LNCAP (cell line): ENCODE data around the gene MAN1C1.

Source experiments
- TF ChIP-seq, protein P1 (sequence below): fragments of 450-650 bp; IDR thresholded peaks from 2 replicates; pipeline ENCODE4 v1.5.1; 2017; ENCODE audit warnings: mild to moderate bottlenecking

Gene MAN1C1

DNA sequence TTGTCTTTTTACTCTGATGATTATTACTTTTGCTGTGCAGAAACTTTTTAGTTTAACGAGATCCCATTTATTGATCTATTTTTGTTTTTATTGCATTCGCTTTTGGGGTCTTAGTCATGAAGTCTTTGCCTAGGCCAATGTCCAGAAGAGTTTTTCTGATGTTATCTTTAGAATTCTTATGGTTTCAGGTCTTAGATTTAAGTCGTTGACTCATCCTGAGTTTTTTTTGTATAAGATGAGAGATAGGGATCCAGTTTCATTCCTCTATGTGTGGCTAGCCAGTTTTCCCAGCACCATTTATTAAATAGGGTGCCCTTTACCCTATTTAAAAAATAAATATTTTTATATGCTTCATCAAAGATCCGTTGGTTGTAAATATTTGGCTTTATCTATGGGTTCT is 13.2 kb downstream of the MAN1C1 start:
- TF ChIP-seq, protein P1, sequence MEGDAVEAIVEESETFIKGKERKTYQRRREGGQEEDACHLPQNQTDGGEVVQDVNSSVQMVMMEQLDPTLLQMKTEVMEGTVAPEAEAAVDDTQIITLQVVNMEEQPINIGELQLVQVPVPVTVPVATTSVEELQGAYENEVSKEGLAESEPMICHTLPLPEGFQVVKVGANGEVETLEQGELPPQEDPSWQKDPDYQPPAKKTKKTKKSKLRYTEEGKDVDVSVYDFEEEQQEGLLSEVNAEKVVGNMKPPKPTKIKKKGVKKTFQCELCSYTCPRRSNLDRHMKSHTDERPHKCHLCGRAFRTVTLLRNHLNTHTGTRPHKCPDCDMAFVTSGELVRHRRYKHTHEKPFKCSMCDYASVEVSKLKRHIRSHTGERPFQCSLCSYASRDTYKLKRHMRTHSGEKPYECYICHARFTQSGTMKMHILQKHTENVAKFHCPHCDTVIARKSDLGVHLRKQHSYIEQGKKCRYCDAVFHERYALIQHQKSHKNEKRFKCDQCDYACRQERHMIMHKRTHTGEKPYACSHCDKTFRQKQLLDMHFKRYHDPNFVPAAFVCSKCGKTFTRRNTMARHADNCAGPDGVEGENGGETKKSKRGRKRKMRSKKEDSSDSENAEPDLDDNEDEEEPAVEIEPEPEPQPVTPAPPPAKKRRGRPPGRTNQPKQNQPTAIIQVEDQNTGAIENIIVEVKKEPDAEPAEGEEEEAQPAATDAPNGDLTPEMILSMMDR = no peak

DNA sequence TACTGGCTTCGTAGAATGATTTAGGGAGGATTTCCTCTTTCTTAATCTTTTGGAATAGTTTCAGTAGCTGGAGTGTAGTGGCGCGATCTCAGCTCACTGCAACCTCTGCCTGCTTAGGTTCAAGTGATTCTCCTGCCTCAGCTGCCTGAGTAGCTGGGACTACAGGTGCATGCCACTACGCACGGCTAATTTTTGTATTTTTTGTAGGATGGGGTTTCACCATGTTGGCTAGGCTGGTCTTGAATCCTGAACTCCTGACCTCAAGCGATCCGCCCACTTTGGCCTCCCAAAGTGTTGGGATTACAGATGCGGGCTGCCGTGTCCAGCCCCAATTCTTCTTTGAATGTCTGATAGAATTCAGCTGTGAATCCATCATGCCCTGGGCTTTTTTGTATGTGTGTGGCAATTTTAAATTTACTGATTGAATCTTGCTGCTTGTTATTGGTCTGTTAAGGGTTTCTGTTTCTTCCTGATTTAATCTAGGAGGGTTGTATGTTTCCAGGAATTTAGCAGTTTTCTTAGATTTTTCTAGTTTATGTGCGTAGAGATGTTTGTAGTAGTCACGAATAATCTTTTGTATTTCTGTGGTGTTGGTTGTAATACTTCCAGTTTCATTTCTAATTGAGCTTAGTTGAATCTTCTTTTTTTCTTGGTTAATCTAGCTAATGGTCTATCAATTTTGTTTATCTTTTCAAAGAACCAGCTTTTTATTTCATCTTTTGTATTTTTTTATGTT is 15.3 kb downstream of the MAN1C1 start:
- TF ChIP-seq, protein P1 = no peak

DNA sequence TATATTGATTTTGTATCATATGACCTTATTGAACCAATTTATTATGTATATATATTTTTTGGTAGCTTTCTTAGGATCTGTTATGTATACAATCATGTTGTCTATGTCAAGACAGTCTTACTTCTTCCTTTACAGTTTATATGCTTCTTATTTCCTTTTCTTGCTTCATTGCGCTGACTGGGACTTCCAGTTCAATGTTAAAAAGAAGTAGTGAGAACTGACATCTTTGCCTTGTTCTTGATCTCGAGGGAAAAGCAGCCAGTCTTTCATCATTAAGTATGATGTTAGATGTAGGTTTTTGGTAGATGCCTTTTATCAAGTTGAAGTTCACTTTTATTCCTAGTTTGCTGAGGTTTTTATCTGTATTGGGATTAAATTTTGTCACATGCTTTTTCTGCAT is 17.5 kb downstream of the MAN1C1 start:
- TF ChIP-seq, protein P1 = no peak

DNA sequence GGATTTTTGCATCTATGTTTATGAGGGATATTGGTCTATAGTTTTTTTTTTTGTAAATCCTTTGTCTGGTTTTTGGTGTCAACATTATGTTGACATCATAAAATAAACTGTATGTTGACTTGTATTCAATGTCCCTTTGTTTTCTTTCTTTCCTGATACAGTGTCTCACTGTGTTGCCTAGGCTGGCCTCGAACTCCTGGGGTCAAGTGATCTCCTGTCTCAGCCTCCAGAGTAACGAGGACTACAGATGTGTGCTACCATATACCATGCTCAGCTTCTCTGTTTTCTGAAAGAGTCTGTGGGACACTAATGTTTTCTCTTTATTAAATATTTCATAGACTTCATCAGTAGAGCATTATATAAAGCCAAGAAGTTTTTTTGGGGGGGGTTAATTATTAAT is 18.3 kb downstream of the MAN1C1 start:
- TF ChIP-seq, protein P1 = no peak

DNA sequence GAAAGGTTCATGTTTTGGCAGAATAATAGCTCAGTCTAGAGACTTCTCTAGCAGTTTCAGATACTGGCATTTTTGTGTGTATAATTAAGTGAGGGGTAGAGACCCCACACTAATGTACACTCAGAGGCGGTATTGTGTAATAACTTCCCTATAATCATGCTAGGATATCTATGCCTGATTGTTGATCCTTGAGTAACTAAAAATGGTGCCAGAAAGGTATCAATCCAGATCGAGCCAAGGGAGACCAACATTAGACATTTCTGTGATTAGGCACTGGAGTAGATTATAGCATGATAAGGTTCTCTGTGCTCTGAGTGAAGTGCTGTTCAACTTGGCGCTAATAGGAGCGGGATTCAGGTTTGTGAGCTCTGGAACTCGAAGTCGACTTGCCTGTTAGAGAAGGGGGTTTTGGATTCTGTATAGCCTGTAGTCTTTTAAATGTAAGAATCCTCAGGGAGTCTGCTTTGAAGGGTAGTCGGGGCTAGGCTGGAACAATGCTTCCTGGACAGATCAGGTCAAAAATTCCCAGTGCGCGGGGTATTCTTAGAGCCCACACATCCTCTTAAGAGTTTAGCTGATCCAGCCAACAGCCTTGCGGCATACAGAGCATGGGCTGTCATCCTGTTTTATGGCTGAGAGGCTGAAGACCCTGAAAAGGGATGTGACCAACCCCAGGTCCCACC is 24.2 kb downstream of the MAN1C1 start:
- TF ChIP-seq, protein P1 = no peak

DNA sequence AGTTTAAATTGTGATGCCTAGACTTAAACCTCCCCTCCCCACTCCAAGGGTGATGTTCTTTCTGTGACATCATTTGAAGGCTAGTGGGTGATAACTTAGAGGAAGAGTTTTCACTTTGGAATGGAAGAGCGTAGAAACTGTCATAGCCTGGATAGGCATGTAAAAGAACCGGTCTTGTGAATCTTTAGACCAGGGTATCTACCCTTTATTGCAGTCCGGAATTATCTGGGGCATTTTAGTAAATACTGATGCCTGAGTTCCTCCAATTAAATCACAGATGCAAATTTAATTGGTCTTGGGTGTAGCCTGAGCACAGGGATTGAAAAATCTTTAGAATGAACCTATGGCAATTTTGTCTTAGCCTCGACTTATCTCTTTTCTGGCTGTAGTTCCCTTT is 24.7 kb downstream of the MAN1C1 start:
- TF ChIP-seq, protein P1 = no peak

DNA sequence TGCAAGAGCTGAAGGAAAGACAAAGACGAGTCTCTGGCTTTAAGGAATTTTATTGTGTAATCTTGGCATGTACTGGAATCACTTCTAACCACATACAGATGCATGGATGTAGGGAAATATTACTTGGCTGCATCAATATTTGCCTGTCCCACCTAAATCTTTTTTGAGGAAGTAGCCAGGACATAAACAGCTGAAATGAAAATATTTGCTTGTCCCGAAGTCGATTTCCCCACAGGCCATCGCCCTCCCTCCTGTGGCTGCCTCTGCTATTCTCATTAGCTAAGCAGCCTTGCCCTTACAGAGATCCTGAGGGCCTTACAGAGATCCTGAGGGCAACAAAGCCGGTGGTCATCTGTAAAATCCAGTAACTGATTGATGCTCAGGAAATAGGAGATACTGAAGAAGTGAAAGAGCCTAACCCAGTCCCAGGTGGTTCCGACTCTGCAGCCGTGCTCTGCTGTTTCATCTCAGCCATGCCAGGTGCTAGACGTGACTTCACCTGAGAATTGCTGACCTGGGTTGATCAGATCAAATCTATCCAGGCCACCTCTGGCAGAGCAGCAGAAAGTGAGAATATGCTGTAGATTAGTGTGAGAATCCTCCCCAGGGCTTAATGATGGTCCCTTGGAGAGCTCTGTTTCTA is 25.5 kb downstream of the MAN1C1 start:
- TF ChIP-seq, protein P1 = no peak
